T-helper 2 cell treated with Interferon-gamma antibody and Interleukin-4, amounts not matched to agents 5 μg/mL and 100 μg/mL, for 36 hours (primary cell): ENCODE measurements around the gene NR4A1.
A peak's percentile ranks its signal among the peaks of the same experiment; 100 is the strongest.

ENCODE experiments used
- DNase-seq: peaks from one replicate; pipeline ENCODE4 v3.0.0; 2021; ENCODE audit warnings: low spot score
- H3K27ac Mint-ChIP-seq: one replicate; pipeline ENCODE4 v1.8.0; 2021; ENCODE audit warnings: mild to moderate bottlenecking, mixed read lengths
- H3K27me3 Mint-ChIP-seq: one replicate; pipeline ENCODE4 v1.8.0; 2021; ENCODE audit warnings: low read depth, mixed read lengths
- H3K36me3 Mint-ChIP-seq: one replicate; pipeline ENCODE4 v1.8.0; 2021; ENCODE audit warnings: low read depth, mixed read lengths
- H3K4me1 Mint-ChIP-seq: one replicate; pipeline ENCODE4 v1.8.0; 2021; ENCODE audit warnings: low read depth, mixed read lengths
- H3K4me3 Mint-ChIP-seq: one replicate; pipeline ENCODE4 v1.8.0; 2022; ENCODE audit warnings: mild to moderate bottlenecking, moderate library complexity, mixed read lengths
- H3K9me3 Mint-ChIP-seq: one replicate; pipeline ENCODE4 v1.8.0; 2021; ENCODE audit warnings: mixed read lengths

The NR4A1 gene

GRCh38 chr12:52010692-52011601 lies 40.3 kb upstream of the NR4A1 start:
- Mint-ChIP-seq H3K4me3 (no peak overlapping the region), H3K27ac (no peak overlapping the region), H3K4me1 (peaks cover 7% of the 10 kb centered on the region), H3K9me3 (no peaks in the 10 kb centered on the region), H3K36me3 (no peaks in the 10 kb centered on the region), H3K27me3 (peaks cover 22% of the 10 kb centered on the region)
- DNase-seq, result no peak

- peaks cover 16% of the 10 kb centered on the region for H3K27me3 Mint-ChIP-seq
- DNase-seq, result no peak
- H3K27ac Mint-ChIP-seq, result no peak overlapping the region
- H3K4me3 Mint-ChIP-seq, result no peak overlapping the region
- H3K4me1 Mint-ChIP-seq, result peaks cover 5% of the 10 kb centered on the region
- no peaks in the 10 kb centered on the region for H3K36me3 Mint-ChIP-seq
- H3K9me3 Mint-ChIP-seq, result no peaks in the 10 kb centered on the region
Observed at GRCh38 chr12:52011602-52012214, 39.5 kb upstream of the NR4A1 start.

- H3K36me3 Mint-ChIP-seq, result no peaks in the 10 kb centered on the region
- peaks cover 1% of the 10 kb centered on the region for H3K27me3 Mint-ChIP-seq
- H3K4me1 Mint-ChIP-seq, result no peaks in the 10 kb centered on the region
- no peak overlapping the region for H3K27ac Mint-ChIP-seq
- no peak overlapping the region for H3K4me3 Mint-ChIP-seq
- H3K9me3 Mint-ChIP-seq, result no peaks in the 10 kb centered on the region
- DNase-seq, result no peak
Observed at GRCh38 chr12:52013626-52014310, 37.5 kb upstream of the NR4A1 start.

- Mint-ChIP-seq H3K27ac (no peak overlapping the region), H3K4me3 (no peak overlapping the region), H3K4me1 (no peaks in the 10 kb centered on the region), H3K9me3 (no peaks in the 10 kb centered on the region), H3K36me3 (no peaks in the 10 kb centered on the region), H3K27me3 (no peaks in the 10 kb centered on the region)
- no peak for DNase-seq
Observed at GRCh38 chr12:52014567-52015530, 36.4 kb upstream of the NR4A1 start.

- Mint-ChIP-seq H3K9me3 (no peaks in the 10 kb centered on the region), H3K4me1 (peaks cover 5% of the 10 kb centered on the region), H3K27me3 (no peaks in the 10 kb centered on the region), H3K4me3 (no peak overlapping the region), H3K27ac (no peak overlapping the region), H3K36me3 (no peaks in the 10 kb centered on the region)
- no peak for DNase-seq
Observed at GRCh38 chr12:52015532-52016041, 35.7 kb upstream of the NR4A1 start.

GRCh38 chr12:52018433-52019112 lies 32.7 kb upstream of the NR4A1 start:
- H3K27me3 Mint-ChIP-seq, result peaks cover 3% of the 10 kb centered on the region
- no peaks in the 10 kb centered on the region for H3K36me3 Mint-ChIP-seq
- no peak for DNase-seq
- H3K4me3 Mint-ChIP-seq, result no peak overlapping the region
- no peak overlapping the region for H3K27ac Mint-ChIP-seq
- H3K9me3 Mint-ChIP-seq, result no peaks in the 10 kb centered on the region
- peaks cover 10% of the 10 kb centered on the region for H3K4me1 Mint-ChIP-seq

- H3K4me3 Mint-ChIP-seq, result no peak overlapping the region
- peaks cover 3% of the 10 kb centered on the region for H3K27me3 Mint-ChIP-seq
- H3K4me1 Mint-ChIP-seq, result peaks cover 12% of the 10 kb centered on the region
- peaks cover under 1% of the 10 kb centered on the region for H3K36me3 Mint-ChIP-seq
- H3K9me3 Mint-ChIP-seq, result no peaks in the 10 kb centered on the region
- no peak overlapping the region for H3K27ac Mint-ChIP-seq
- no peak for DNase-seq
Observed at GRCh38 chr12:52019113-52019770, 32.0 kb upstream of the NR4A1 start.

- H3K4me3 Mint-ChIP-seq, result no peak overlapping the region
- no peak overlapping the region for H3K27ac Mint-ChIP-seq
- no peaks in the 10 kb centered on the region for H3K9me3 Mint-ChIP-seq
- DNase-seq, result peak; percentile 44
- H3K27me3 Mint-ChIP-seq, result peaks cover 3% of the 10 kb centered on the region
- peaks cover 21% of the 10 kb centered on the region for H3K4me1 Mint-ChIP-seq
- peaks cover 1% of the 10 kb centered on the region for H3K36me3 Mint-ChIP-seq
Observed at GRCh38 chr12:52020539-52021336, 30.5 kb upstream of the NR4A1 start.

- Mint-ChIP-seq H3K4me1 (peaks cover 26% of the 10 kb centered on the region), H3K4me3 (peak overlapping the region; percentile 81), H3K27ac (peak overlapping the region; percentile 60), H3K36me3 (peaks cover 1% of the 10 kb centered on the region), H3K9me3 (no peaks in the 10 kb centered on the region), H3K27me3 (peaks cover 3% of the 10 kb centered on the region)
- peak; percentile 32 for DNase-seq
Observed at GRCh38 chr12:52022841-52023181, 28.4 kb upstream of the NR4A1 start.

GRCh38 chr12:52023182-52023975 lies 27.9 kb upstream of the NR4A1 start:
- peak; percentile 90 for DNase-seq
- Mint-ChIP-seq H3K4me3 (peak overlapping the region; percentile 94), H3K4me1 (peaks cover 26% of the 10 kb centered on the region), H3K36me3 (peaks cover 1% of the 10 kb centered on the region), H3K9me3 (no peaks in the 10 kb centered on the region), H3K27ac (peak overlapping the region; percentile 96), H3K27me3 (peaks cover 3% of the 10 kb centered on the region)

GRCh38 chr12:52023976-52024688 lies 27.1 kb upstream of the NR4A1 start:
- peak overlapping the region; percentile 96 for H3K27ac Mint-ChIP-seq
- H3K4me1 Mint-ChIP-seq, result peaks cover 26% of the 10 kb centered on the region
- peak overlapping the region; percentile 94 for H3K4me3 Mint-ChIP-seq
- peaks cover 3% of the 10 kb centered on the region for H3K27me3 Mint-ChIP-seq
- H3K36me3 Mint-ChIP-seq, result peaks cover 1% of the 10 kb centered on the region
- no peak for DNase-seq
- H3K9me3 Mint-ChIP-seq, result no peaks in the 10 kb centered on the region
